ENCODE results near the gene KANSL3. TPM values are rescaled to one million over a fixed set of nuclear protein-coding genes. Genes with fewer than 3 reads are reported as not detected.

Gene KANSL3
- total RNA-seq, 6 experiments from 2014 or later, result 17.3 to 29.3 (median 21.6) TPM

DNA sequence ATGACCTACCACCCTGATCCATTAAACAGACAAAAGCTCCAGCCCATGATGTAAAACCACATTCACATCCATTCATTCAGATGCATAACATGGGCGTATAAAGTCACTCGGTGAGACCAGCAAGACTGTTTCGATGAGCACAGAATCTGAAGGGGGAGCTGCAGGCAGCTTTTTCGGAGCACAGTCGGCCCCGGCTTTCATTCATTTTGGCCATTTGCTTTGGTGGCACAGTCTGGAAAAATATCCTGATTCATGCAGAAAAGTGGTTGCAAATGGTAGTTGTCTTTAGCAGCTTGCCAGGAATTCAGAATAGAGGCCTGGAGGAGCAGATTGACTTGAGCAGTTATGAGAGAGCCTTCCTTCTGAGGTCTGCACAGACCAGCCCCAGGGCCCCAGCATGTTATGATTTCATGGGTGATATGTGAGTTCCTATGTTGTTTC lies 90.4 kb downstream of the KANSL3 start:
- WGBS (ENCODE audit: insufficient coverage, low coverage, low lambda C conversion rate, missing lambda C conversion rate), result 92% methylated on average over 6 of the region's 6 CpGs
- Histone ChIP-seq H3K4me3 (no peak overlapping the region), H3K36me3 (peaks cover 0 to 3% (median 1%) of the 10 kb centered on the region in 4 donors), H3K4me1 (peaks cover 0 to 12% (median 3%) of the 10 kb centered on the region in 4 donors), H3K27me3 (no peaks in the 10 kb centered on the region), H3K27ac (no peak overlapping the region), H3K9me3 (no peaks in the 10 kb centered on the region)
- no peak for DNase-seq
- intact Hi-C loops (cut with DNase I), result no loop called here
- no peak for ATAC-seq
- no peak for TF ChIP-seq POLR2A (IDR thresholded peaks at IDR 0.05)
- TF ChIP-seq, protein P1, sequence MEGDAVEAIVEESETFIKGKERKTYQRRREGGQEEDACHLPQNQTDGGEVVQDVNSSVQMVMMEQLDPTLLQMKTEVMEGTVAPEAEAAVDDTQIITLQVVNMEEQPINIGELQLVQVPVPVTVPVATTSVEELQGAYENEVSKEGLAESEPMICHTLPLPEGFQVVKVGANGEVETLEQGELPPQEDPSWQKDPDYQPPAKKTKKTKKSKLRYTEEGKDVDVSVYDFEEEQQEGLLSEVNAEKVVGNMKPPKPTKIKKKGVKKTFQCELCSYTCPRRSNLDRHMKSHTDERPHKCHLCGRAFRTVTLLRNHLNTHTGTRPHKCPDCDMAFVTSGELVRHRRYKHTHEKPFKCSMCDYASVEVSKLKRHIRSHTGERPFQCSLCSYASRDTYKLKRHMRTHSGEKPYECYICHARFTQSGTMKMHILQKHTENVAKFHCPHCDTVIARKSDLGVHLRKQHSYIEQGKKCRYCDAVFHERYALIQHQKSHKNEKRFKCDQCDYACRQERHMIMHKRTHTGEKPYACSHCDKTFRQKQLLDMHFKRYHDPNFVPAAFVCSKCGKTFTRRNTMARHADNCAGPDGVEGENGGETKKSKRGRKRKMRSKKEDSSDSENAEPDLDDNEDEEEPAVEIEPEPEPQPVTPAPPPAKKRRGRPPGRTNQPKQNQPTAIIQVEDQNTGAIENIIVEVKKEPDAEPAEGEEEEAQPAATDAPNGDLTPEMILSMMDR (IDR thresholded peaks at IDR 0.05), result no peak

DNA sequence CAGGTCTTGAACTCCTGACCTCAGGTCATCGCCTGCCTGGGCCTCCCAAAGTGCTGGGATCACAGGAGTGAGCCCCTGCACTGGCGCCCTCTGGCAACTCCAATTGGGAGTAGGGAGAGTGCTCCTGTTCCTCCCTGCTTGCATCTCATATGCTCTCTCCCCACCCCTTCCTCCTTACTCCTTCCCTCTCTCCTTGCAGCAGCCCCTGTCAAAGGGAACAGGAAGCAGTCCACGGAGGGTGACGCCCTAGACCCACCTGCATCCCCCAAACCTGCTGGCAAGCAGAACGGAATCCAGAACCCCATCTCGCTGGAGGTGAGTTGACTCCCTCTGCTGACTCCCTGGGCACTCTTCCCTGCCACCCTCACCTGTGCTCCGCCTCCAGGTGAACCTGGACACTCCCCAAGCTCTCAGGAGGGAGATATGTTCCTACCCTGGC lies 90.9 kb downstream of the KANSL3 start:
- Histone ChIP-seq H3K27ac (no peak overlapping the region), H3K4me3 (no peak overlapping the region), H3K27me3 (no peaks in the 10 kb centered on the region), H3K4me1 (peaks cover 0 to 12% (median 3%) of the 10 kb centered on the region in 4 donors), H3K36me3 (peaks cover 0 to 3% (median 1%) of the 10 kb centered on the region in 4 donors), H3K9me3 (no peaks in the 10 kb centered on the region)
- WGBS (ENCODE audit: insufficient coverage, low coverage, low lambda C conversion rate, missing lambda C conversion rate), result 87% methylated on average over 5 of the region's 7 CpGs
- intact Hi-C loops (cut with DNase I), result no loop called here
- DNase-seq (no peak), ATAC-seq (no peak)
- no peak for TF ChIP-seq POLR2A (IDR thresholded peaks at IDR 0.05)
- TF ChIP-seq, protein P1 (IDR thresholded peaks at IDR 0.05), result no peak

DNA sequence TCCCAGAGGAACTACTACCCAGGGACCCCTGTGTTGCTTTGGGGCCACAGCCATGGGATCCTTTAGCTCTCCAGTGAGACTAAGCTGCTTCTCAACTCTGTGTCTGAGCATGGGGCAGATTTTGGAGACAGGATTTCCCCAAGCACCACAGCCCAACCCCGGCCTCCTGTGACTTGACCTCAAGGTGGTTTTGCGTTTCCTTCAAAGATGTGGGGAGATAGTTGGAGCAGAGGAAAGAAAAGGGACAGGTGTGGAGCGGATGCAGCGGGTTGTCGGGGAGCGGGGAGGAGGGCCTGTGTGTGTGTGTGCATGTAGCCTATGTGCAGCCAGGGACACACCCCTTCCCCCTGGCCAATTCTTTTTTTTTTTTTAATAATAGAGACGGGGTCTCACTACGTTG lies 91.3 kb downstream of the KANSL3 start:
- Histone ChIP-seq H3K4me3 (no peak overlapping the region), H3K27ac (no peak overlapping the region), H3K36me3 (peaks cover 0 to 3% (median 1%) of the 10 kb centered on the region in 4 donors), H3K9me3 (no peaks in the 10 kb centered on the region), H3K27me3 (no peaks in the 10 kb centered on the region), H3K4me1 (peaks cover 0 to 12% (median 3%) of the 10 kb centered on the region in 4 donors)
- ATAC-seq, result no peak
- 69% methylated on average over 6 of the region's 8 CpGs for WGBS (ENCODE audit: insufficient coverage, low coverage, low lambda C conversion rate, missing lambda C conversion rate)
- intact Hi-C loops (cut with DNase I), result no loop called here
- no peak for TF ChIP-seq POLR2A (IDR thresholded peaks at IDR 0.05)
- TF ChIP-seq, protein P1 (IDR thresholded peaks at IDR 0.05), result no peak
- no peak for DNase-seq

DNA sequence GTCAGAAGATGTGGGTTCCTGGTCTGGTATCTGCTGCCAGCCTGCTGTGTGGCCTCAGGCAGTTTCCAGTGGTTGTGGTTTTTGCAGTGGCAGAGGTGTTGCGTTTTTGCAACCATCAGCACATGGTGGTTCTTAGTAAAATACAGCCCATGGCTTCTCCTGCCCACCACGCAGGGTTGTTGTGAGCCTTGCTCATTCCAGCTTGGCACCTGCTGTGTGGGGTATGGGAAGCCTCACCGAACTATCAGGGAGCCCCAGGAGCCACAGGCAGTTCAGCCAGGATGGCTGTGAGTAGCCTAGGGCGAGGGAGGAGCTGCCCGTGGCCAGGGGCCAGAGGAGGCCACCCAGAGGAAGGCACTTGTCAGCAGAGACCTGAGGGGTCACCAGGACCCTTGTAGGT lies 91.8 kb downstream of the KANSL3 start:
- TF ChIP-seq, protein P1 (IDR thresholded peaks at IDR 0.05), result no peak
- TF ChIP-seq POLR2A (IDR thresholded peaks at IDR 0.05), result no peak
- 44% methylated on average over 1 of the region's 5 CpGs for WGBS (ENCODE audit: insufficient coverage, low coverage, low lambda C conversion rate, missing lambda C conversion rate)
- H3K36me3 ChIP-seq, result peaks cover 0 to 3% (median 0%) of the 10 kb centered on the region in 4 donors
- ATAC-seq (no peak), DNase-seq (no peak)
- H3K9me3 ChIP-seq, result no peaks in the 10 kb centered on the region
- H3K27ac ChIP-seq, result no peak overlapping the region
- intact Hi-C loops (cut with DNase I), result no loop called here
- H3K4me1 ChIP-seq, result peaks cover 0 to 8% (median 2%) of the 10 kb centered on the region in 4 donors
- no peak overlapping the region for H3K4me3 ChIP-seq
- H3K27me3 ChIP-seq, result no peaks in the 10 kb centered on the region

Other genes starting within 250 kb of the KANSL3 start
- 1 to 10 TPM in 3 of 6 experiments, under 1 TPM in 3; 0.23 to 3.0 (median 1.4) TPM for gene NEURL3, start 133.0 kb downstream of the KANSL3 start, total RNA-seq
- 10 to 100 TPM; 13.2 to 23.1 (median 16.9) TPM for gene ARID5A, start 101.6 kb downstream of the KANSL3 start, total RNA-seq
- not detected for gene FER1L5, start 4.5 kb upstream of the KANSL3 start, total RNA-seq
- gene LMAN2L, start 101.8 kb upstream of the KANSL3 start, total RNA-seq, result 10 to 100 TPM in 3 of 6 experiments, 1 to 10 TPM in 3; 5.5 to 17.8 (median 11.3) TPM
- gene CNNM4, start 122.6 kb upstream of the KANSL3 start, total RNA-seq, result 1 to 10 TPM; 2.3 to 4.9 (median 3.7) TPM
- gene CNNM3, start 178.0 kb upstream of the KANSL3 start, total RNA-seq, result 10 to 100 TPM; 11.5 to 37.6 (median 21.6) TPM
- gene ANKRD23, start 205.7 kb upstream of the KANSL3 start, total RNA-seq, result 1 to 10 TPM in 5 of 6 experiments, under 1 TPM in 1; 0.98 to 4.0 (median 2.7) TPM
- 10 to 100 TPM in 3 of 6 experiments, 1 to 10 TPM in 3; 6.0 to 16.3 (median 9.7) TPM for gene ANKRD39, start 219.7 kb upstream of the KANSL3 start, total RNA-seq
- 10 to 100 TPM; 11.9 to 18.9 (median 12.6) TPM for gene SEMA4C, start 231.8 kb upstream of the KANSL3 start, total RNA-seq